VCaP (cell line): ENCODE data around the gene SV2C.

Experiments used
- H3K27ac ChIP-seq: fragments of 450-650 bp; 2 replicates; pipeline ENCODE4 v1.5.1; 2017
- CTCF ChIP-seq: fragments of 450-650 bp; conservative IDR thresholded peaks from 2 replicates; pipeline ENCODE4 v1.5.1; 2017; ENCODE audit warnings: mild to moderate bottlenecking, moderate library complexity

Gene SV2C

DNA sequence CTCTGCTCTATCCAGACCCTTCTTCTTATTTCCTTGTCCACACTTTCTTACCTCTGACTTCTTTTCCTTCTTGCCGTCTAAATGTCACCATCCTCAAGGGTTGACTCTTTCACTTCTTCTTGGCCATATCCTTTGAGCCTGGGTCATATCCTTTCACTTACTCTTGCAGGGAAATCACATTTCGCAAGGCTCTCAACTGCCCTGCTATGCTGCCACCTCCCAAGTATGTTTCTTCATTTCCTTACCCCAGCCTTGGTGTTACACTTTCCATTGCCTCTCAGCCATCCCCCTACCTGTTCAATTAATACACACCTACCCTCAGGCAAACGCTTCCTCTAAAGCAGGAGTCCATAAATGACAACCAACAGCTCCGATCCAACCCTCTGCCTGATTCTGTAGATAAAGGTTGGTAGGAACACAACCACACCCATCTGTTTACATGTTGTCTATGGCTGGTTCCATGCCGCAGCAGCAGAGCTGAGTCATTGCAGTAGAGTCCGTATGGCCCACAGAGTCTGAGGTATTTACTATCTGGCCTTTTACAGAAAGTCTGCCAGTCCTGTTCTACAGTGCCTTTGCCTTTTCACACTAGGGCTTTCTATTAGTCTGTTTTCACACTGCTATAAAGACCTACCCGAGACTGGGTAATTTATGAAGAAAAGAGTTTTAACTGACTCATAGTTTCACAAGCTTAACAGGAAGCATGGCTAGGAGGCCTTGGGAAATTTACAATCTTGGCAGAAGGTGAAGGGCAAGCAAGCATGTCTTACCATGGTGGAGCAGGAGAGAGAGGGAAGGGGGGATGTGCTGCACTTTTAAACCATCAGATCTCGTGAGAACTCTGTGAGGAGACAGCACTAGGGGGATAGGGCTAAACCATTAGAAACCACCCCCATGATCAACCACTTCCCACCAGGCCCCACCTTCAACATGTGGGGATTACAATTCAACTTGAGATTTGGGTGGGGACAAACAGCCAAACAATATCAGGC, 97.9 kb downstream of the SV2C start:
- no peak overlapping the region for H3K27ac ChIP-seq
- TF ChIP-seq CTCF, result no peak

- TF ChIP-seq CTCF, result no peak
- H3K27ac ChIP-seq, result no peak overlapping the region
Measured at GRCh38 chr5:76187386-76187785, 104.2 kb downstream of the SV2C start.

GRCh38 chr5:76190356-76190755, 107.2 kb downstream of the SV2C start:
- no peak for TF ChIP-seq CTCF
- H3K27ac ChIP-seq, result no peak overlapping the region

DNA sequence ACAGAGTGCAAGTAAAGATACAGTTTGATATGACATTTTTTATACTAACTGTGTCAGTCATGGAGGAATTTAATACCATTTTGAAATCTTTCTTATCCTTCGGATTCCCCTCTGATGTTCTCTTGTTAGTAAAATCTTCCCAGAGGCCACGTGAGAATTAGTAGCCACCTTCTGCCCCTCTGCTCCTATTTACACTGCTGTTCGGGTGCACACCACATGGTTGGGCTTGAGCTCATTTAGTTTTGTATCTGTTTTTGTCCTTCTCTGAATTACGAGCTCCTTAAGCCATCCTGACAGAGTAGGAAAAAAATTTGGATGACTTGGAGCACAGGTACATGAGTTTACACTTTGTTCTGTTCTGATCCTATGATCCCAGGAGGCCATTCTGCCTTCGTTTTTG, 109.7 kb downstream of the SV2C start:
- no peak overlapping the region for H3K27ac ChIP-seq
- no peak for TF ChIP-seq CTCF

GRCh38 chr5:76193635-76194034, 110.5 kb downstream of the SV2C start:
- H3K27ac ChIP-seq, result no peak overlapping the region
- TF ChIP-seq CTCF, result no peak

- no peak overlapping the region for H3K27ac ChIP-seq
Measured at GRCh38 chr5:76194340-76194739, 111.2 kb downstream of the SV2C start.

GRCh38 chr5:76196457-76196856, 113.3 kb downstream of the SV2C start:
- no peak for TF ChIP-seq CTCF
- no peak overlapping the region for H3K27ac ChIP-seq

More at GRCh38 chr5:76194340-76194739, 111.2 kb downstream of the SV2C start:
- TF ChIP-seq CTCF, result no peak
